Stimulated activated naive B cell treated with anti-CD40 and anti-IgM and Interleukin-4, amounts not matched to agents 10 μg/mL and 1 μg/mL and 100 μg/mL, for 72 hours (primary cell): ENCODE results near the gene SART1.
A peak's percentile ranks its signal among the peaks of the same experiment; 100 is the strongest.

Source experiments
- ATAC-seq, 2 donors: fragments of 150-1000 bp; cut with Tn5 transposase; replicated peaks; 2 replicates each; pipeline ENCODE4 v1.10.0; 2021; ENCODE audit warnings: moderate library complexity in 1 of 2
- DNase-seq: peaks from one replicate; pipeline ENCODE4 v3.0.0; 2021
- H3K27ac Mint-ChIP-seq: one replicate; pipeline ENCODE4 v1.8.0; 2022; ENCODE audit warnings: mild to moderate bottlenecking, mixed read lengths
- H3K27me3 Mint-ChIP-seq, 2 donors: one replicate each; pipeline ENCODE4 v1.8.0; 2022; ENCODE audit warnings: mixed read lengths in 2 of 2
- H3K36me3 Mint-ChIP-seq, 2 donors: one replicate each; pipeline ENCODE4 v1.8.0; 2022; ENCODE audit warnings: mixed read lengths in 2 of 2, mild to moderate bottlenecking in 1 of 2
- H3K4me1 Mint-ChIP-seq, 2 donors: one replicate each; pipeline ENCODE4 v1.8.0; 2022; ENCODE audit warnings: mixed read lengths in 2 of 2, mild to moderate bottlenecking in 1 of 2
- H3K4me3 Mint-ChIP-seq, 2 donors: one replicate each; pipeline ENCODE4 v1.8.0; 2022; ENCODE audit warnings: mild to moderate bottlenecking in 2 of 2, mixed read lengths in 2 of 2, moderate library complexity in 1 of 2
- H3K9me3 Mint-ChIP-seq, 2 donors: one replicate each; pipeline ENCODE4 v1.8.0; 2022; ENCODE audit warnings: mixed read lengths in 2 of 2, mild to moderate bottlenecking in 1 of 2

Gene SART1

GRCh38 chr11:65961267-65962140, at the start of gene SART1:
Gene SART1 (plus strand): TSS chr11:65961734. CDS start chr11:65961781, 47 bp downstream.
- Mint-ChIP-seq H3K36me3 (peaks cover 25 to 35% of the 10 kb centered on the region in 2 donors), H3K4me1 (peaks cover 39 to 54% of the 10 kb centered on the region in 2 donors), H3K9me3 (no peaks in the 10 kb centered on the region), H3K4me3 (peak within 1 kb of the TSS; percentile 95 to 98), H3K27ac (peak within 1 kb of the TSS; percentile 99), H3K27me3 (no peaks in the 10 kb centered on the region)
- ATAC-seq (peak; percentile 94 to 96), DNase-seq (peak; percentile 96)

- Mint-ChIP-seq H3K27ac (no peak overlapping the region), H3K4me3 (peak overlapping the region in 1 of 2 donors; percentile 11), H3K27me3 (peaks cover 4 to 14% of the 10 kb centered on the region in 2 donors), H3K9me3 (no peaks in the 10 kb centered on the region), H3K4me1 (peaks cover 43 to 53% of the 10 kb centered on the region in 2 donors), H3K36me3 (peaks cover 7 to 9% of the 10 kb centered on the region in 2 donors)
- no peak for DNase-seq
- peak in 1 of 2 donors; percentile 33 for ATAC-seq
These were observed 48.7 kb upstream of the SART1 start for GRCh38 chr11:65912845-65913244.

- H3K4me3 Mint-ChIP-seq, result peak overlapping the region; percentile 46 to 49
- H3K4me1 Mint-ChIP-seq, result peaks cover 48 to 60% of the 10 kb centered on the region in 2 donors
- peak overlapping the region; percentile 76 for H3K27ac Mint-ChIP-seq
- ATAC-seq, result no peak
- H3K36me3 Mint-ChIP-seq, result peaks cover 10 to 17% of the 10 kb centered on the region in 2 donors
- H3K27me3 Mint-ChIP-seq, result peaks cover 4 to 10% of the 10 kb centered on the region in 2 donors
- no peak for DNase-seq
- H3K9me3 Mint-ChIP-seq, result no peaks in the 10 kb centered on the region
These were observed 46.3 kb upstream of the SART1 start for GRCh38 chr11:65915101-65915820.

- DNase-seq (no peak), ATAC-seq (no peak)
- Mint-ChIP-seq H3K27ac (no peak overlapping the region), H3K36me3 (peaks cover 11 to 17% of the 10 kb centered on the region in 2 donors), H3K4me1 (peaks cover 49 to 65% of the 10 kb centered on the region in 2 donors), H3K4me3 (peak overlapping the region in 1 of 2 donors; percentile 46), H3K9me3 (no peaks in the 10 kb centered on the region), H3K27me3 (peaks cover 4 to 10% of the 10 kb centered on the region in 2 donors)
These were observed 45.7 kb upstream of the SART1 start for GRCh38 chr11:65915821-65916251.

- H3K27me3 Mint-ChIP-seq, result peaks cover 4 to 5% of the 10 kb centered on the region in 2 donors
- peaks cover 49 to 66% of the 10 kb centered on the region in 2 donors for H3K4me1 Mint-ChIP-seq
- no peak for DNase-seq
- no peak overlapping the region for H3K27ac Mint-ChIP-seq
- peak overlapping the region; percentile 73 to 78 for H3K4me3 Mint-ChIP-seq
- ATAC-seq, result no peak
- peaks cover 11 to 17% of the 10 kb centered on the region in 2 donors for H3K36me3 Mint-ChIP-seq
- no peaks in the 10 kb centered on the region for H3K9me3 Mint-ChIP-seq
These were observed 45.1 kb upstream of the SART1 start for GRCh38 chr11:65916391-65916790.

- no peak for ATAC-seq
- Mint-ChIP-seq H3K27me3 (no peaks in the 10 kb centered on the region), H3K27ac (peak overlapping the region; percentile 34), H3K4me1 (peaks cover 44 to 66% of the 10 kb centered on the region in 2 donors), H3K36me3 (peaks cover 16 to 22% of the 10 kb centered on the region in 2 donors), H3K4me3 (peak overlapping the region; percentile 73 to 78), H3K9me3 (no peaks in the 10 kb centered on the region)
- no peak for DNase-seq
These were observed 44.5 kb upstream of the SART1 start for GRCh38 chr11:65917077-65917433.

GRCh38 chr11:65917434-65918210, 43.9 kb upstream of the SART1 start:
- Mint-ChIP-seq H3K4me1 (peaks cover 44 to 66% of the 10 kb centered on the region in 2 donors), H3K4me3 (peak overlapping the region; percentile 95 to 98), H3K27me3 (no peaks in the 10 kb centered on the region), H3K36me3 (peaks cover 22 to 28% of the 10 kb centered on the region in 2 donors), H3K27ac (peak overlapping the region; percentile 93), H3K9me3 (no peaks in the 10 kb centered on the region)
- DNase-seq, result no peak
- ATAC-seq, result no peak

GRCh38 chr11:65918211-65919140, 43.1 kb upstream of the SART1 start, which contains the start of gene C11orf68:
Gene C11orf68 (minus strand): TSS chr11:65919062. CDS start chr11:65919031, 31 bp downstream.
- peaks cover 27 to 32% of the 10 kb centered on the region in 2 donors for H3K36me3 Mint-ChIP-seq
- peak within 1 kb of the TSS; percentile 93 for H3K27ac Mint-ChIP-seq
- peaks cover 41 to 59% of the 10 kb centered on the region in 2 donors for H3K4me1 Mint-ChIP-seq
- peak; percentile 71 to 76 for ATAC-seq
- H3K4me3 Mint-ChIP-seq, result peak within 1 kb of the TSS; percentile 95 to 98
- H3K27me3 Mint-ChIP-seq, result no peaks in the 10 kb centered on the region
- no peak for DNase-seq
- H3K9me3 Mint-ChIP-seq, result no peaks in the 10 kb centered on the region

- H3K4me3 Mint-ChIP-seq, result peak within 1 kb of the TSS; percentile 95 to 98
- no peaks in the 10 kb centered on the region for H3K27me3 Mint-ChIP-seq
- no peaks in the 10 kb centered on the region for H3K9me3 Mint-ChIP-seq
- H3K36me3 Mint-ChIP-seq, result peaks cover 28 to 33% of the 10 kb centered on the region in 2 donors
- DNase-seq (peak; percentile 96), ATAC-seq (peak; percentile 93)
- peak within 1 kb of the TSS; percentile 93 for H3K27ac Mint-ChIP-seq
- H3K4me1 Mint-ChIP-seq, result peaks cover 41 to 59% of the 10 kb centered on the region in 2 donors
These were observed 42.4 kb upstream of the SART1 start, which contains the start of gene DRAP1 for GRCh38 chr11:65919141-65919572. Gene DRAP1 (plus strand): TSS chr11:65919426. CDS start chr11:65919502, 76 bp downstream.

- no peak for DNase-seq
- H3K27ac Mint-ChIP-seq, result peak overlapping the region; percentile 93
These were observed 41.8 kb upstream of the SART1 start for GRCh38 chr11:65919573-65920371.

GRCh38 chr11:65920372-65920802, 41.1 kb upstream of the SART1 start:
- Mint-ChIP-seq H3K27ac (peak overlapping the region; percentile 93), H3K27me3 (no peaks in the 10 kb centered on the region), H3K36me3 (peaks cover 30 to 36% of the 10 kb centered on the region in 2 donors), H3K9me3 (no peaks in the 10 kb centered on the region), H3K4me1 (peaks cover 30 to 47% of the 10 kb centered on the region in 2 donors), H3K4me3 (peak overlapping the region; percentile 95 to 98)
- DNase-seq (no peak), ATAC-seq (no peak)

More at GRCh38 chr11:65919573-65920371, 41.8 kb upstream of the SART1 start:
- Mint-ChIP-seq H3K36me3 (peaks cover 30 to 35% of the 10 kb centered on the region in 2 donors), H3K4me3 (peak overlapping the region; percentile 95 to 98), H3K9me3 (no peaks in the 10 kb centered on the region), H3K4me1 (peaks cover 36 to 54% of the 10 kb centered on the region in 2 donors), H3K27me3 (no peaks in the 10 kb centered on the region)
- peak; percentile 48 to 51 for ATAC-seq

GRCh38 chr11:65921033-65921555, 40.4 kb upstream of the SART1 start:
- ATAC-seq (no peak), DNase-seq (no peak)
- Mint-ChIP-seq H3K27ac (no peak overlapping the region), H3K27me3 (no peaks in the 10 kb centered on the region), H3K36me3 (peaks cover 30 to 36% of the 10 kb centered on the region in 2 donors), H3K4me3 (peak overlapping the region in 1 of 2 donors; percentile 62), H3K9me3 (no peaks in the 10 kb centered on the region), H3K4me1 (peaks cover 23 to 40% of the 10 kb centered on the region in 2 donors)
